SU-DHL-6 (cell line): ENCODE data around the gene SUN2.

Experiments
- H2AFZ ChIP-seq: fragments of 200-600 bp; sonication (generic); 2 replicates; pipeline ENCODE4 v1.6.1; 2014; ENCODE audit warnings: low read depth, mild to moderate bottlenecking, moderate library complexity, mixed read lengths, antibody characterized with exemption, low read length; ENCODE audit not compliant: severe bottlenecking
- H3F3A ChIP-seq: fragments of 200-600 bp; shearing (Covaris generic); 2 replicates; pipeline ENCODE4 v1.6.0; 2016; ENCODE audit warnings: antibody characterized with exemption, mild to moderate bottlenecking; ENCODE audit not compliant: insufficient read depth
- H3K27ac ChIP-seq: fragments of 200-600 bp; sonication (generic); 2 replicates; pipeline ENCODE4 v1.5.1; 2016; ENCODE audit warnings: low read depth, mild to moderate bottlenecking, low read length, moderate library complexity, mixed read lengths
- H3K27me3 ChIP-seq: fragments of 200-600 bp; sonication (generic), shearing (Covaris generic); 2 replicates; pipeline ENCODE4 v1.6.0; 2014; ENCODE audit warnings: mild to moderate bottlenecking, low read length
- H3K36me3 ChIP-seq: fragments of 200-600 bp; sonication (generic); 2 replicates; pipeline ENCODE4 v1.6.1; 2014; ENCODE audit warnings: mild to moderate bottlenecking, low read length, mixed read lengths
- H3K4me2 ChIP-seq: fragments of 300-600, 200-600 bp; shearing (Covaris generic), sonication (generic); 2 replicates; pipeline ENCODE4 v1.6.0; 2014; ENCODE audit warnings: low read length, low read depth, mild to moderate bottlenecking; ENCODE audit not compliant: poor library complexity, severe bottlenecking
- H3K4me3 ChIP-seq: fragments of 200-600 bp; sonication (generic); 2 replicates; pipeline ENCODE4 v1.5.1; 2014; ENCODE audit warnings: antibody characterized with exemption, low read length, mild to moderate bottlenecking, mixed read lengths; ENCODE audit not compliant: insufficient read depth, poor library complexity, severe bottlenecking
- H3K79me2 ChIP-seq: fragments of 200-600 bp; sonication (generic); 2 replicates; pipeline ENCODE4 v1.6.1; 2014; ENCODE audit warnings: mild to moderate bottlenecking, low read length, moderate library complexity; ENCODE audit not compliant: insufficient read depth
- H3K9ac ChIP-seq: fragments of 200-600 bp; sonication (generic); 2 replicates; pipeline ENCODE4 v1.7.0; 2014; ENCODE audit warnings: mild to moderate bottlenecking, low read length
- H3K9me2 ChIP-seq: fragments of 200-600 bp; sonication (generic); replicated peaks from 2 replicates; pipeline ENCODE4 v1.6.1; 2014; ENCODE audit warnings: low read length; ENCODE audit not compliant: insufficient read depth
- H3K9me3 ChIP-seq: fragments of 200-600 bp; sonication (generic); 2 replicates; pipeline ENCODE4 v1.6.1; 2014; ENCODE audit warnings: low read length, mixed read lengths; ENCODE audit not compliant: insufficient read depth
- H4K20me1 ChIP-seq: fragments of 200-600 bp; sonication (generic); 2 replicates; pipeline ENCODE4 v1.6.1; 2014; ENCODE audit warnings: low read depth, mild to moderate bottlenecking, antibody characterized with exemption, low read length, moderate library complexity, mixed read lengths
- EZH2phosphoT487 ChIP-seq: fragments of 200-600 bp; sonication (generic), shearing (Covaris generic); conservative IDR thresholded peaks from 2 replicates; pipeline ENCODE4 v1.6.1; 2018; ENCODE audit warnings: mild to moderate bottlenecking, antibody characterized with exemption, low read length, moderate library complexity, mixed read lengths
- TF ChIP-seq, protein P1 (sequence below): fragments of 200-600 bp; sonication (generic); IDR thresholded peaks from one replicate; pipeline ENCODE4 v1.5.1; 2017; ENCODE audit warnings: antibody characterized with exemption, mild to moderate bottlenecking, low read length, moderate library complexity; ENCODE audit not compliant: insufficient read depth, poor library complexity, severe bottlenecking

The SUN2 gene

GRCh38 chr22:38705235-38706100 lies 50.3 kb downstream of the SUN2 start, which contains the start of gene GTPBP1:
Gene GTPBP1 (plus strand): TSS chr22:38705944. CDS start chr22:38705956, 12 bp downstream.
- H3K4me2 ChIP-seq: peak within 1 kb of the TSS; percentile 80
- peaks cover 5% of the 10 kb centered on the region; the same call in 1 of the 2 replicates for H4K20me1 ChIP-seq
- no peaks in the 10 kb centered on the region for H3K36me3 ChIP-seq
- H3K27ac ChIP-seq: peak within 1 kb of the TSS; percentile 56
- peaks cover 47% of the 10 kb centered on the region for H3K79me2 ChIP-seq
- H3K9ac ChIP-seq: peak within 1 kb of the TSS; percentile 83
- H3K9me2 ChIP-seq: no peaks in the 10 kb centered on the region
- TF ChIP-seq EZH2phosphoT487: no peak
- TF ChIP-seq, protein P1, sequence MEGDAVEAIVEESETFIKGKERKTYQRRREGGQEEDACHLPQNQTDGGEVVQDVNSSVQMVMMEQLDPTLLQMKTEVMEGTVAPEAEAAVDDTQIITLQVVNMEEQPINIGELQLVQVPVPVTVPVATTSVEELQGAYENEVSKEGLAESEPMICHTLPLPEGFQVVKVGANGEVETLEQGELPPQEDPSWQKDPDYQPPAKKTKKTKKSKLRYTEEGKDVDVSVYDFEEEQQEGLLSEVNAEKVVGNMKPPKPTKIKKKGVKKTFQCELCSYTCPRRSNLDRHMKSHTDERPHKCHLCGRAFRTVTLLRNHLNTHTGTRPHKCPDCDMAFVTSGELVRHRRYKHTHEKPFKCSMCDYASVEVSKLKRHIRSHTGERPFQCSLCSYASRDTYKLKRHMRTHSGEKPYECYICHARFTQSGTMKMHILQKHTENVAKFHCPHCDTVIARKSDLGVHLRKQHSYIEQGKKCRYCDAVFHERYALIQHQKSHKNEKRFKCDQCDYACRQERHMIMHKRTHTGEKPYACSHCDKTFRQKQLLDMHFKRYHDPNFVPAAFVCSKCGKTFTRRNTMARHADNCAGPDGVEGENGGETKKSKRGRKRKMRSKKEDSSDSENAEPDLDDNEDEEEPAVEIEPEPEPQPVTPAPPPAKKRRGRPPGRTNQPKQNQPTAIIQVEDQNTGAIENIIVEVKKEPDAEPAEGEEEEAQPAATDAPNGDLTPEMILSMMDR: no peak
- H3K9me3 ChIP-seq: no peaks in the 10 kb centered on the region
- peak within 1 kb of the TSS; percentile 66 for H2AFZ ChIP-seq
- 0 out of 2 replicates have a peak, but pooled peaks cover 4% of the 10 kb centered on the region for H3F3A ChIP-seq
- H3K27me3 ChIP-seq: no peaks in the 10 kb centered on the region
- H3K4me3 ChIP-seq: peak within 1 kb of the TSS; percentile 82

DNA sequence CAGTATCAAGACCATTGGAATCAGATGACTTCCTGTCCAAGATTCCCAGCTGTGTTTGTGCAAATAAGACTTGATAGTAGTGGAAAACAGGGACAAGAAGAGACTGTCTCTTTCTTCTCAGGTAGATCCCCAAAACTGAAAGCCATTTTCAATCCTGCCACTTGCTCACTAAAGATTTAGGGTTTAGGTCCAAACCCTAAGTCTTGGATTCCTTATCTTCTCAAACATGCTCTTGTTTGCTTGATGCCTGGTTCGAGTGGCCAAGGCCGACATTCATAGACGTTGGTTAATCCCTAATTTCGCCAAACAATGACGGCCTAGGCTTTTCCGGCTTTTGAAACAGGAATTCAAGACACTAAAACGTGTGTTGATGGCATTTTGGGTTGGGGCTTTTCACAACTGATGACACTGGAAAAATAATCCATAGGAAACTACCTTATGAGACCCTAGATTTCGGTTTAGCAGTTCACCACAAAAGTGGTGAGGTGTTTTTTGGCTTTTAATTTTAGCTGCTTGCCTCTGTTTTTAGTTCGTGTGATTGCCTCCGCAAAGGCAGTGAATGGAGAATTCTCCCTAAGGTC lies 51.1 kb downstream of the SUN2 start:
- Histone ChIP-seq H3K36me3 (no peaks in the 10 kb centered on the region), H4K20me1 (peaks cover 5% of the 10 kb centered on the region; the same call in 1 of the 2 replicates), H3K9me2 (no peaks in the 10 kb centered on the region), H3K4me3 (peak overlapping the region; percentile 50), H3K79me2 (peaks cover 47% of the 10 kb centered on the region), H3K27me3 (no peaks in the 10 kb centered on the region), H2AFZ (peak overlapping the region; percentile 66), H3K27ac (peak overlapping the region; percentile 45), H3K9me3 (no peaks in the 10 kb centered on the region), H3F3A (0 out of 2 replicates have a peak, but pooled peaks cover 4% of the 10 kb centered on the region), H3K9ac (peak overlapping the region; percentile 60), H3K4me2 (peak overlapping the region; percentile 80)
- TF ChIP-seq, protein P1: no peak
- no peak for TF ChIP-seq EZH2phosphoT487

- Histone ChIP-seq H3K4me3 (peak within 1 kb of the TSS; percentile 89), H3K9ac (peak within 1 kb of the TSS; percentile 98), H3K9me3 (no peaks in the 10 kb centered on the region), H3K27me3 (no peaks in the 10 kb centered on the region), H3K79me2 (peaks cover 45% of the 10 kb centered on the region), H3K27ac (peak within 1 kb of the TSS; percentile 73), H3K36me3 (no peaks in the 10 kb centered on the region), H3F3A (peaks cover 8% of the 10 kb centered on the region; the same call in 1 of the 2 replicates), H3K9me2 (no peaks in the 10 kb centered on the region), H3K4me2 (peak within 1 kb of the TSS; percentile 100), H4K20me1 (no peaks in the 10 kb centered on the region), H2AFZ (peak within 1 kb of the TSS; percentile 78)
- TF ChIP-seq, protein P1: no peak
- TF ChIP-seq EZH2phosphoT487: no peak
These were observed 54.8 kb downstream of the SUN2 start, which contains the start of gene JOSD1 for GRCh38 chr22:38700789-38701628. Gene JOSD1 (minus strand): TSS chr22:38700943. CDS start chr22:38699987, 956 bp downstream.
